SK-N-MC (cell line): ENCODE results near the gene ZFAND3.

Source experiments
- EZH2 ChIP-seq: fragments of 200-600 bp; sonication (generic); IDR thresholded peaks from one replicate; pipeline ENCODE4 v1.6.1; 2017; ENCODE audit warnings: antibody characterized with exemption
- FOXP2 ChIP-seq: optimal IDR thresholded peaks from 2 replicates; pipeline ENCODE3; 2011; ENCODE audit warnings: mild to moderate bottlenecking, moderate library complexity; ENCODE audit not compliant: insufficient read depth; ENCODE audit errors: extremely low read length, control extremely low read depth
- POLR2AphosphoS5 ChIP-seq: IDR thresholded peaks from 2 replicates; pipeline ENCODE4 v1.6.1; 2012; ENCODE audit warnings: mild to moderate bottlenecking, low read depth, low read length, borderline replicate concordance

GRCh38 chr6:37906121-37906520, 86.6 kb downstream of the ZFAND3 start:
- no peak for TF ChIP-seq EZH2
- TF ChIP-seq POLR2AphosphoS5: no peak
- TF ChIP-seq FOXP2: no peak
